GM19240 (cell line): Measurements from ENCODE around the gene LIG3.
"Not testable (repeated sequence)": the region's sequence is repeated elsewhere in the genome, so short reads cannot be mapped to it uniquely, and the experiment has no call there.

Experiments
- DNase-seq: peaks from one replicate; pipeline ENCODE4 v3.0.0; 2011; ENCODE audit warnings: low spot score; ENCODE audit not compliant: insufficient read length

LIG3 gene

GRCh38 chr17:34980353-34980680 is at the start of gene LIG3:
Gene LIG3, plus strand, starts transcription at chr17:34980512. Its CDS starts 2,494 bp downstream, at chr17:34983006.
- peak; percentile 83 for DNase-seq

DNA sequence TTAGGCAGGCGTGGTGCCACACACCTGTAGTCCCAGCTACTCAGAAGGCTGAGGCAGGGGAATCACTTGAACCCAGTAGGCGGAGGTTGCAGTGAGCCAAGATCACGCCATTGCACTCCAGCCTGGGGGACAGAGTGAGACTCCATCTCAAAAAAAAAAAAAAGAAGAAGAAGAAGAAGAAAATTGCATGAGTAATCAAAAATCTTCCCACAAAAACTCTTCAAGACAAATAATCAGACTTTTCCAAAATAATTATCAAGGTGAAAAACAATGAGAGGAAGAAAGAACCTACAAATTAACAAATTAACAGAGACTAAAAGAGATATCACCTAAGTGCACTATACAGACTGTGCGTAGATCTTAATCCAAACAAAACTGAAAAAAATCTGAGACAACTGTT is 29.5 kb upstream of the LIG3 start:
- DNase-seq, result not testable (repeated sequence)

- no peak for DNase-seq
Observed at GRCh38 chr17:34958438-34958837, 21.9 kb upstream of the LIG3 start.

- peak; percentile 88 for DNase-seq
Observed at GRCh38 chr17:34961093-34961911, 19.0 kb upstream of the LIG3 start, which contains the start of the genes CCT6B and ZNF830. Gene CCT6B, minus strand, starts transcription at chr17:34961460. Its CDS starts 67 bp downstream, at chr17:34961393. Gene ZNF830, plus strand, starts transcription at chr17:34961540. Its CDS starts 27 bp downstream, at chr17:34961567.

DNA sequence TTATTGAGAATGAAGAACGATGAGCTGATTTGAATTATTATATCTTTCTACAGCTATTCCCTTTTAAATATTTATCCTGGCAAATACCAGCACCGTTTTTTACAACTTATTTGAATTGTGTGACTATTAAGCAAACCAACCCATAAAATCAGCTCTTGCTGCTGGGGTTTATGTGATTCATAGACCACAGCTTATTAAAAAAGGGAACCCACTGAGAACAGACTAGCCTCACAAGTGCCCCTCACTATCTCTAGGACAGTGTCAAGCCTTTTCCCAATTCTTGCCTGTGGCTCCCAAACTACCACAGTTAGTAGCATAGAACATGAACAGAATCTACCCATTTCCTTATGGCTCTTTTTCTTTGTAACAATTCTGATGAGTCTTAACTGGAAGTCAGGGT is 6.1 kb upstream of the LIG3 start:
- DNase-seq, result no peak

DNA sequence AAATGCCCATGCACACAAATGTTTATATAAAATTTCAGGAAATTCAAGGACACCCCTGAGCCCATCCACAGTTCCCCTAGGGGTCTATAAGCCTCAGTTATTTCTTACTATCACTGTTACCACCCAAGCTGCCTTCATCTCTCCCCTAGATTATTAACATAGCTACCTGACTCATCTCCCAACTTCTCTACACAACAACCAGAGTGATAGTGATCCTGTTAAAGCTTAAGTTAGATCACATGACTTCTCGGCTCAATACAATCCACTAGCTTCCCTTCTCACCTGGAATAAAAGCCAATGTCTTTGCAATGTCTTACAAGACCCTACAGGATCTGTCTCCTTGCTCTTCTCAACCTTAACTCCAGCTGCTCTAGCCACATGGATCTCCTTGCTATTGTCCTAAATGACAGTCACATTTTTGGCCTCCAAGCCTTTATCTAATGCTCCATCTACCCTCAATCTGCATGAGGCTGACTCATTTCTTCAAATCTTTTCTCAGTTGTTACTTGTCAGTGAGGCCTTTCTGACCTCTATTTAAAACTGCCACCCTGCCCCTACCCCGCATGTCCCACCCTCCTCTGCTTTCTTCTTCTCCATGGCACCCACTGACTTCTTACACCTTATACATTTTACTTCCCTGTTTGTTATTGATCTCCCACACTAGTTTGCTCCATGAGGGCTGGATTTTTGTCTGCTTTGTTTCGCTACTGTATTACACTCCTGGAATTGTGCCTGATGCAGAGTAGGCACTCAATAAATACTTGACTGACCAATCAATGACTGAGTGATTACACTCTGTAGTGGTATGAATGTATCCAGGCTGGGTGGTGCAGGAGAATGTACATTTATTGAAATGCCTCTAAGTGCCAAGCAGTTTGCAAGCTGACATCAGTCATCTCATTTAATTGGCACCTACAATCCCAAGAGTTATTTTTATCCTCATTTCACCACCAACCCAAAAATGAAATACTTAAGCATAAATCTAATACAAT is 5.2 kb upstream of the LIG3 start:
- no peak for DNase-seq

- DNase-seq, result no peak
Observed at GRCh38 chr17:34979153-34979552, 1.2 kb upstream of the LIG3 start.

DNA sequence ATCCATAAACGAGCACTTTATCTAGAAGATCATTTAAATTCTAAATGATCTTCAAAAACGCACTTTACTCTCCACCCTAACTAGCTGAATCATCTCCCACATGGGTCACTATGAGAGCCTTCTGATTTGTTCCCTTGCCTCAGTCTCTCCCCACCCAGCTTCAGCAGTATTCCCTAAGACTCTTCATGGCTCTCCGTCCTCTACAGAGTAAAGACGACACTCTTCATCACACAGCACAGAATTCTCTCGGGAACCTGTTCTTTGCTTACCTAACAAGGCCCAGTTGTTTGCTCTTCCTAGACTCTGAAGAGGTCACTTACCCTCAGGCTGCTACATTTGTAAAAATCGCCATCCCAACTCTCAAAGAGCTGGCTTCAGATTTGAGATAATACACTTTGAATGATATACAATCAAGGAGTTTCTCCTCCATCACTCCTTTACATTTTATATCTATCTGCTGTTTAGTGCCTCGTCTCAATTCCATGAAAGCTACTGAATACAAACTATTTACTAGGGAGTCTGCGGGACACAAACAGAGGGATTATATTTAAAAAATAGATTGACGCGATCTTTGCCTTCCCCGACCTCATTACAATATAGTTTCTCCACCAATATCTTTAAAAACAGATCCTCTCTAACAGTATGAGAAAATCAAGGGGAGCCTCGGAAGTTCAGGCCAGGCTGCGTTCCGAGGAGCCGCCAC is 511 bp upstream of the LIG3 start:
- no peak for DNase-seq

DNA sequence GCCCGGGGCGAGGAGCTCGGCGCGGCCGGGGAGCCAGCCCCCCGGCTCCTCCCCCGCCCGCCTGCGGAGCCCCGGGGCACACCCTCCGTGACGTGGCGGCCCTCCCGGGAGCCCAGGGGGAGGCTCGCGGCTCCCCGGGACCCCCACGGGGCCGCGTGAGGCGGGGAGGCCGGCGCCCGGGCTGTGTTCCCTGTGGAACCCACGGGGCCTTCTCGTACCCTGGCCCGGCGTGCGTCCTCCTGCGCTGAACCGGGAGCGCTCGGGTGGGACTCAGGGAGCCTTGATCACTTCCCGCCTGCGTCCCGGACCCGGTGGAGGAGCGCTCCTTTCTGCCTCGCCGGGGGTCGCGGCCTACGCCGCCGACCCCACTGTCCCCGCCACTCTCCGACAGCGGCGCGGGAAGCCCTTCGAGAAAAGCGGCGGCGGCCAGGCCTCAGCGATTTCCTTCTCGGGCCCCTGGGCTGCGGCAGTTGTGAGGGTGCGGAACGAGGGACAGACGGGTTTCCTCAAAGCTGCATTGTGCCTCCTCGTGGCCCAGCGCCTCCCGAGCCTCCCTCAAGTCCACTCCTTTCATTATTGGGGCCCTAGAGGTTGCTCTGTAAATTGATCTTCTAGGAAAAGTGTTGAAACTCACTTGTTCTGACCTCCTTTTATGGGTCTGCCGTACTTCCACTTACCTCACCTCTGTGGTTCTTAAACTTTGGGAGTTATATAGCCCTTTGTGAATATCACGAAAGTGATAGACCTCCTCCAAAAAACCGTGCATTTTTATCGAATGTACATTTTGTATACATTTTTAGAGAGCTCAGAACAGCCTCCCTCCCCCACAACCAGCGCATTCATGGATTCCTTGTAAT is 597 bp downstream of the LIG3 start:
- peak; percentile 83 for DNase-seq

GRCh38 chr17:34981538-34982241 is 1.4 kb downstream of the LIG3 start:
- DNase-seq, result no peak

DNA sequence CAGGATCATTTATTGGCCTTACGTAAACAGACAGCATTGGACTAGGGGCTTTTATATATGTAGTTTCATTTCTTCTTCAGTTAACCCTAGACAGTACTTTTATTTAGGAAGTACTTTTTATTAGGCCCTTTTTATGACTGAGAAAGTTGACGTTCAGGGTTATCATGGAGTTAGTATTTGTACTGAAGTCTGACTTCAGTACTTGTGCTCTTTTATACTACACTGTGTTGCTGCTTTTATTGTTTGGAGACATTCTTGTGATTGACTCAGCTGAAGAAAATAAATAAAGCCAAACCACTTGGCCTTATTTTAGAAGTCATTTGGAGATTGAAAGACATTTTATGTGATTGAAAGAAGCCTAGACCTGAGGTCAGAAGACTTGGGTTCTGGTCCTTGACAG is 6.9 kb downstream of the LIG3 start:
- no peak for DNase-seq

- DNase-seq, result no peak
Observed at GRCh38 chr17:34988644-34989043, 8.3 kb downstream of the LIG3 start.

DNA sequence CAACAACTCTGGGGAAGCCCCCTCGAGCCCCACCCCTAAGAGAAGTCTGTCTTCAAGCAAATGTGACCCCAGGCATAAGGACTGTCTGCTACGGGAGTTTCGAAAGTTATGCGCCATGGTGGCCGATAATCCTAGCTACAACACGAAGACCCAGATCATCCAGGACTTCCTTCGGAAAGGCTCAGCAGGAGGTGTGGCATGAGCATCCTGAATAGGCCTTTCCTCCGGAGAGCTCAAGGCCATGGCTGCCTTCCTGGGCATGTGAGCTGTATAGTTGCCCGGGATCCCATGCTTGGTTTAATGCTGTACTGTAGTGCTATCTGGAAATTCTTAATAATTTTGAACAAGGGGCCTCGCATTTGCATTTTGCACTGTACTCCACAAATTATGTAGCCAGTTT is 9.2 kb downstream of the LIG3 start:
- no peak for DNase-seq

- no peak for DNase-seq
Observed at GRCh38 chr17:34990921-34991365, 10.6 kb downstream of the LIG3 start.

DNA sequence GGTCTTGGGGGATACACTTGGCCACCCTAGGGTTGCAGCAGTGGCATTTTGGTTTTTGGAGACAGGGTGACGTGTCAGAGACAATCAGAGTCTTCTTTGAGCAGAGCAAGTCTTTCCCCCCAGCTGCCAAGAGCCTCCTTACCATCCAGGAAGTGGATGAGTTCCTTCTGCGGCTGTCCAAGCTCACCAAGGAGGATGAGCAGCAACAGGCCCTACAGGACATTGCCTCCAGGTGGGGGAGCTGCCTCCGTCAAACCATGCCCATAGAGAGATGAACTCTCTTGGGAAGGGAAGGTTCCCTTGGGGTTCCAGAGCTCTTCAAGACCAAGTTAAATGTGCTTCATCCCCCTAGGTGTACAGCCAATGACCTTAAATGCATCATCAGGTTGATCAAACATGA is 11.3 kb downstream of the LIG3 start:
- no peak for DNase-seq

DNA sequence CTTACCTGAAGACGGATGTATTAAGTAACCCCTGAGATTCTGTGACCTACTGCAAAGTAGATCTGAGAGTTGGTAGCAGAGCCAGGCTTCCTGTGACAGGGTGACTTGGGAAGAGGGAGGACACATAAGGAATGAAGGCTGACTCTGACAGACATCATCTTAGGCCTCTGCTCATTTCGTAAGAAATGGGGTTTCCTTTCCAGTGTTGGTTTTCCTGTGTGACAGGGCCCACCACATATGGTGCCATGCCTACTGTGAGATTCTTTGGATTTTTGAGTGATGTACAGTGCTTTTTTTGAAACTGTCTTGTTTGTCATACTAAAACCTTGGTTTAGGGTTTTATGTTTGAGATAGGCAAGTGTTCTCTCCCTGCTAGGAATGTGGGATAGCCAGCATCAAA is 12.7 kb downstream of the LIG3 start:
- no peak for DNase-seq

DNA sequence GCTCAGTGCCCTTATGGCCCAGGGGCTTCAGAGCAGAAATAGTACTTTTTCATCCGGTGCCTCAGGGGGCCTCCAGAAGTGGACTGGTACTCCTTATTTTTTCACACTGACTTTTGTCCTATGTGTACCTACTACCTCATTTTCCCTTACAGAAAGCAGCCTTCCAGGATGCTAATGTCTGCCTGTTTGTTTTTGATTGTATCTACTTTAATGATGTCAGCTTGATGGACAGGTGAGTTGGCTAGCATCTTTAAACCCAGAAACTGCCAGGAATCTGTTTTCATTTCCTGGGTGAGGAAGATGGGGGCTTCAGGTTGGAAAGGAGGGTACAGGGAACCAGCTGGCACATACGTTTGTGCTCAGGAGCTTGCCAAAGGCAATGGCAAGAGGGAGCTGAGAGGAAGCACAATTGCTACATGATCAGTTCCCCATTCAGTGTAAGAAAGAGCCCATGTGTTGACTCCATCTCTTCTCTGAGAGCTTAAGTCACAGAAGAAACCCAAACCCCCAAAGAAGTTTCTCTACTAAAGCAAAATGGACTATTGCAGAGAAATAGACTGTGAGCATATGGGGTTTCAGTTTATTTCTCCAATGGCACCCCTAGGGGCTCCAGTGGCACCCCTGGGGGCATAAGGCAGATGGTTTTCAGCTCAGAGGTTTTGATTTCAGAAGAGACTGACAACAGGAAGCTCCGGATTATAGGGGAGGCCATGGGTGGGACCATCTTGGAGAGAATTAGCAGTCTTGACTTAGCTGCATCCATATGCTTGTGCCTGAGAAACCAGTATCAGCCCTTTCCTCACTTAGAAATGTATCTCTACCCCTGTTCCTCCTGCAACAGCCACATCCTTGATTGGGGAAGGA is 16.3 kb downstream of the LIG3 start:
- no peak for DNase-seq

DNA sequence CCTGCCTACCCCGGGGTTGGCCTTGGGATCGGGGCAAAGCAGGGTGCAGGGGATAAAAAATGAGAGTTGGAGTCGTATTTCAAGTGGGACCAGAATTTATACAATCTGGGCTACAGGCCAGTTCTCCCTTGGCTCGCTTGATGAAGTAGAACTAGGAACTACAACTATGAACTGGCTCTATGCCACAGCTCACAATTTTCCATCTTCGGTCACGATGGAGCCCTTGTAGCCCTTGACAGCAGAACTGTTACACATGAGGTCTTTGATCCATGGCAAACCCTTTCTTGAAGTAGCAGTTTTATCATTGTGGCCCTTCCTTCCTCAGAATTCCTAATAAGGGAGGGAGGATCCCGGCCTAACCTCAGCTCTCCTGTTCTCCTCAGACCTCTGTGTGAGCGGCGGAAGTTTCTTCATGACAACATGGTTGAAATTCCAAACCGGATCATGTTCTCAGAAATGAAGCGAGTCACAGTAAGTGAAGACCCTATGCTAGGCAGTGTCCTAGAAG is 17.1 kb downstream of the LIG3 start:
- DNase-seq, result no peak

- peak; percentile 91 for DNase-seq
Observed at GRCh38 chr17:34998205-34998604, 17.9 kb downstream of the LIG3 start.
